Measurements from ENCODE around the gene LRRC8C. TPM values are rescaled to one million over a fixed set of nuclear protein-coding genes. Genes with fewer than 3 reads are reported as not detected.

The LRRC8C gene
- total RNA-seq, 4 donors from 2014 or later = 4.4 to 11.0 (median 8.2) TPM

DNA sequence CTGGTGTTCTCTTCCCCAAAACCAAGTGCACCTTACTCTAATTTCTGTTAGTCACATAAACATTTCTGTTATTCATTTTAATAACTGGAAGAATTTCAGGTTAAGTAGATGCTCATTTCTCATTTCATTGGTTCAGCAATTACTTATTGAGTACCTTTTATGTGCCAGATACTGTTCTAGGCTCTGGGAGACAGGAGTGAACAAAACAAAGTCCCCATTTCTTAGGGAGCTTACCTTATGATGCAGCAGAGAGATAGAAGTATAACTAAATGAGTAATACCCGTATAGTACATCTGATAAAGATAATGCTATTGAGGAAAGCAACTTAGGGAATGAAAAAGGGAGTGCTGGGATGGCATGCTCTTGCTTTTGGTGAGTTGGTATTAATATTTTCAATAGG is 33.7 kb downstream of the LRRC8C start:
- WGBS, 2 donors = 76 to 82% methylated on average over 1 of the region's 1 CpG

DNA sequence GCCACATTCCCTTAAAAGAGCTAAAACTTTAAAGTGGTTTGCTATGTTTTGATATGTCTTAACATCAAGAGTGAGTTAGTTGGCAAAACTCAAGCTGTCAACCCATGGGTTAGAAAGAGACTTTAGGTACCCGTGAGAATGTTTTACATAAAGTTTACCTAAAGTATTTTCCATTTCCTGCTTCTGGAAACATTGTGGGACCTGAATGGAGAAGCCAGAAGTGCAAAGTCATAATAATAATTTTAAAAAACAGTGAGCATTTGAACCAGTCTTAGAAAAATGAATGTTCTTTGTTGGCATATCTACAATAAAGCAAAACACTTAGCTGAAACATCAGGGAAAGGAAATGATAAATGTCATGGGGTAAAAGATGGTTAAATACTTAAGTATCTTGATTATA is 34.8 kb downstream of the LRRC8C start:
- no peaks in the 10 kb centered on the region for H3K27me3 ChIP-seq
- intact Hi-C loops (cut with DNase I) = no loop called here
- H3K4me3 ChIP-seq (replicated peaks in 1 of 3) = no peak overlapping the region
- no peaks in the 10 kb centered on the region for H3K36me3 ChIP-seq
- no peaks in the 10 kb centered on the region for H3K9me3 ChIP-seq
- 29 to 44% methylated on average over 1 of the region's 1 CpG for WGBS, 2 donors
- no peaks in the 10 kb centered on the region for H3K4me1 ChIP-seq
- no peak overlapping the region for H3K27ac ChIP-seq
- TF ChIP-seq POLR2A (IDR thresholded peaks at IDR 0.05) = no peak
- TF ChIP-seq CTCF (IDR thresholded peaks at IDR 0.05) = no peak
- no peak for DNase-seq

More for the DNA sequence above, 33.7 kb downstream of the LRRC8C start:
- no peaks in the 10 kb centered on the region for H3K27me3 ChIP-seq
- H3K27ac ChIP-seq = no peak overlapping the region
- TF ChIP-seq POLR2A (IDR thresholded peaks at IDR 0.05) (no peak), CTCF (IDR thresholded peaks at IDR 0.05) (no peak)
- H3K4me1 ChIP-seq = no peaks in the 10 kb centered on the region
- intact Hi-C loops (cut with DNase I) = no loop called here
- no peak for DNase-seq
- H3K36me3 ChIP-seq = no peaks in the 10 kb centered on the region
- H3K4me3 ChIP-seq (replicated peaks in 1 of 3) = no peak overlapping the region
- H3K9me3 ChIP-seq = no peaks in the 10 kb centered on the region

DNA sequence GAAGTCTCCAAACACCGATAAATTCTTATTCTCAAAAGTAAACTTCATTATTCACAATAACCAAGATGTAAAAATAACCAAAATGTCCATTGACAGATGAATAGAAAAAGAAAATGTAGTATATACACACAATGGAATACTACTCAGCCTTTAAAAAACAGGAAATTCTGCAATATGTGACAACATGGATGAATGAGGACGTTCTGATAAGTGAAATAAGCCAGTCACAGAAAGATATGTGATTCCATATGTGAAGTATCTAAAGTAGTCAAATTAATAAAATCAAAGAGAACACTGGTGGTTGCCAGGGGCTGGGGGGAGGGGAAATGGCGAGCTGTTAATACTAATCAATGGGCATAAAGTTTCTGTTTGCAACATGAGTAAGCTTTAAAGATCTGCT is 36.0 kb downstream of the LRRC8C start:
- no peak for DNase-seq
- H3K4me1 ChIP-seq = no peaks in the 10 kb centered on the region
- H3K9me3 ChIP-seq = no peaks in the 10 kb centered on the region
- no peak overlapping the region for H3K4me3 ChIP-seq (replicated peaks in 1 of 3)
- no peak for TF ChIP-seq POLR2A (IDR thresholded peaks at IDR 0.05)
- no peak for TF ChIP-seq CTCF (IDR thresholded peaks at IDR 0.05)
- no peak overlapping the region for H3K27ac ChIP-seq
- intact Hi-C loops (cut with DNase I) = no loop called here
- 90 to 92% methylated on average over 3 of the region's 3 CpGs for WGBS, 2 donors
- H3K27me3 ChIP-seq = no peaks in the 10 kb centered on the region
- H3K36me3 ChIP-seq = no peaks in the 10 kb centered on the region

GRCh38 chr1:89669441-89669840 is 36.5 kb downstream of the LRRC8C start:
- Histone ChIP-seq H3K27me3 (no peaks in the 10 kb centered on the region), H3K9me3 (no peaks in the 10 kb centered on the region), H3K4me3 (replicated peaks in 1 of 3) (no peak overlapping the region), H3K4me1 (no peaks in the 10 kb centered on the region), H3K36me3 (no peaks in the 10 kb centered on the region), H3K27ac (no peak overlapping the region)
- 88% methylated on average over 1 of the region's 1 CpG for WGBS, 2 donors
- TF ChIP-seq POLR2A (IDR thresholded peaks at IDR 0.05) (no peak), CTCF (IDR thresholded peaks at IDR 0.05) (no peak)
- intact Hi-C loops (cut with DNase I) = no loop called here
- DNase-seq = no peak

DNA sequence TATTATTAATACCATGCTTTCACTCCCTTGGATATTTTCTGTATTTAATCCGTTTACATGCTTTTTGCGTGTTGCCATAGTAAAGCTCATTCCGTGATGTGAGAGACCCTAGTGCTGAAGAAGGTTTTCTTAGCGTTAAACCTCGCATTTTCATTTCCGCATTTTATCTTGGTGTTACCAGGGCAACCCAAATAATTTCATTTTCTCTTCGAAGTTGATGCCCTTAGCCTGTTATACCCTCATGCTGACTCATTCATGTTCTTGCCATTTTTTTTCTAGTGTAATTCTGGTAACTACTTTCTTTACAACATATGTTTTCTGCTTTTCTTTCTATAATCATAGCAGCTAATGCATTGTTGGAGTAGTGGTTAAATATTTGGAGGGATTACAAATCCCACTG is 37.2 kb downstream of the LRRC8C start:
- H3K4me3 ChIP-seq (replicated peaks in 1 of 3) = no peak overlapping the region
- WGBS, 2 donors = 79 to 83% methylated on average over 7 of the region's 7 CpGs
- H3K27ac ChIP-seq = no peak overlapping the region
- H3K27me3 ChIP-seq = no peaks in the 10 kb centered on the region
- intact Hi-C loops (cut with DNase I) = no loop called here
- H3K4me1 ChIP-seq = no peaks in the 10 kb centered on the region
- H3K9me3 ChIP-seq = no peaks in the 10 kb centered on the region
- no peak for TF ChIP-seq POLR2A (IDR thresholded peaks at IDR 0.05)
- no peak for TF ChIP-seq CTCF (IDR thresholded peaks at IDR 0.05)
- DNase-seq = no peak
- H3K36me3 ChIP-seq = no peaks in the 10 kb centered on the region

Measured in thyroid gland (tissue), 4 donors.